Activated CD4-positive, alpha-beta T cell treated with anti-CD3 and anti-CD28 coated beads, Interleukin-2, Interleukin-6, amounts not matched to agents 100 ng/mL and 50 ng/mL, durations not matched to agents 16 hours and 8 hours (primary cell): ENCODE data around the gene ZBTB47.

Experiments
- DNase-seq: peaks from one replicate; pipeline ENCODE4 v3.0.0-alpha.2; 2020

ZBTB47 gene

GRCh38 chr3:42666577-42666998 is 13.1 kb downstream of the ZBTB47 start:
- DNase-seq = no peak

GRCh38 chr3:42667096-42667522 is 13.6 kb downstream of the ZBTB47 start:
- no peak for DNase-seq

GRCh38 chr3:42667523-42668412 is 14.3 kb downstream of the ZBTB47 start:
- DNase-seq = no peak

- no peak for DNase-seq
These were observed 14.9 kb downstream of the ZBTB47 start for GRCh38 chr3:42668413-42668760.

- no peak for DNase-seq
These were observed 15.3 kb downstream of the ZBTB47 start for GRCh38 chr3:42668793-42669217.

- DNase-seq = no peak
These were observed 16.6 kb downstream of the ZBTB47 start for GRCh38 chr3:42670051-42670576.

GRCh38 chr3:42670670-42671069 is 17.2 kb downstream of the ZBTB47 start:
- DNase-seq = no peak

- DNase-seq = no peak
These were observed 19.0 kb downstream of the ZBTB47 start for GRCh38 chr3:42672515-42672914.

GRCh38 chr3:42673082-42673481 is 19.6 kb downstream of the ZBTB47 start:
- no peak for DNase-seq

GRCh38 chr3:42674146-42674545 is 20.6 kb downstream of the ZBTB47 start:
- DNase-seq = no peak

- no peak for DNase-seq
These were observed 22.4 kb downstream of the ZBTB47 start for GRCh38 chr3:42675909-42676308.

- DNase-seq = no peak
These were observed 24.9 kb downstream of the ZBTB47 start for GRCh38 chr3:42678447-42678846.

GRCh38 chr3:42680271-42680670 is 26.8 kb downstream of the ZBTB47 start:
- no peak for DNase-seq

GRCh38 chr3:42680806-42681205 is 27.3 kb downstream of the ZBTB47 start:
- no peak for DNase-seq

- no peak for DNase-seq
These were observed 28.0 kb downstream of the ZBTB47 start for GRCh38 chr3:42681361-42682038.

GRCh38 chr3:42682301-42683070 is 29.0 kb downstream of the ZBTB47 start:
- no peak for DNase-seq

- DNase-seq = peak; percentile 68
These were observed 30.5 kb downstream of the ZBTB47 start for GRCh38 chr3:42683875-42684598.

- DNase-seq = no peak
These were observed 31.3 kb downstream of the ZBTB47 start for GRCh38 chr3:42684632-42685362.

- DNase-seq = no peak
These were observed 31.9 kb downstream of the ZBTB47 start, which contains the start of gene KLHL40 for GRCh38 chr3:42685363-42685881. TSS of gene KLHL40 (plus strand) at chr3:42685537. CDS start at chr3:42685619, 82 bp downstream.

- DNase-seq = no peak
These were observed 32.7 kb downstream of the ZBTB47 start for GRCh38 chr3:42685891-42686820.
